NCI-H187 treated with DMSO at 0.1 percent for 48 hours (cell line): ENCODE data around the gene MORC3.
"Not testable (repeated sequence)": the region's sequence is repeated elsewhere in the genome, so short reads cannot be mapped to it uniquely, and the experiment has no call there.

Experiments
- DNase-seq: peaks from one replicate; lab custom pipeline; 2025; lab: John Stamatoyannopoulos, UW

MORC3 gene

DNA sequence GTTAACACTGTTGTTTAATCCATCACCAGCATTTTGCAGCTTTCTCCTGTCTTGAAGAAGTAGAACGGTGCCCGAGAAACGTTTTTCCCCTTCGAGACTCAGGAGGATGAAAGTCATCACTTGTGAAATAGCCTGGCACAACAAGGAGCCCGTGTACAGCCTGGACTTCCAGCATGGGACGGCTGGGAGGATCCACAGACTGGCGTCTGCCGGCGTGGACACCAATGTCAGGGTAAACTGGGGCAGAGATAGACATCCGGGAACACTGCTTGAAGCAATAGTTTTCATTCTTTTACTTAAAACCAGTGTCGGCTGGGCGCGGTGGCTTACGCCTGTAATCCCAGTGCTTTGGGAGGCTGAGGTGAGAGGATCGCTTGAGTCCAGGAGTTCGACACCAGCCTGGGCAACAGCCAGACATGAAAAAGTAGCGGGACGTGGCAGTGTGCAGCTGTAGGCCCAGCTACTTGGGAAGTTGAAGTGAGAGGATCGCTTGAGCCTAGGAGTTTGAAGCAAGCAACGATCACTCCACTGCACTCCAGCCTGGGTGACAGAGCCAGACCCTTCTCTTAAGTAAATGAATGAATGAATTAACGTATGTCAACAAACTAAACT, 66.1 kb downstream of the MORC3 start:
- DNase-seq: no peak

DNA sequence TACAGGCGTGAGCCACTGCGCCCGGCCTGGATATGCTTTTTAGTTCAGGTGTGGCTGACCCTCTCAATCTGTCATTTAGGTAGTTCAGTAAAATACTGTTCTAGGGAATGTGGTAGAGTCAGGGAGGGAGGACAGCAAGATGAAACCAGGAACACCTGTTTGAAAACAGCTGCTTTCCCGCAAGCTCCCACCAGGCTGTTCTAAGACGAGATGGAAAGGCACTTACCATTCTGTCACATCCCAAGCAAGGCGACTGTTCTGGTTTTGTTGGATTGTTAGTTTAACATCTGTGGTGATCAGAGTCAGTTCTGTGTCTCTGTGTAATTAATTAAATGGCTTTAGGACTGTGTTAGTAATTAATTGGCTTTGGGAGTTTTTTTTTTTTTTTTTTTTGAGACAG, 68.1 kb downstream of the MORC3 start:
- no peak for DNase-seq

DNA sequence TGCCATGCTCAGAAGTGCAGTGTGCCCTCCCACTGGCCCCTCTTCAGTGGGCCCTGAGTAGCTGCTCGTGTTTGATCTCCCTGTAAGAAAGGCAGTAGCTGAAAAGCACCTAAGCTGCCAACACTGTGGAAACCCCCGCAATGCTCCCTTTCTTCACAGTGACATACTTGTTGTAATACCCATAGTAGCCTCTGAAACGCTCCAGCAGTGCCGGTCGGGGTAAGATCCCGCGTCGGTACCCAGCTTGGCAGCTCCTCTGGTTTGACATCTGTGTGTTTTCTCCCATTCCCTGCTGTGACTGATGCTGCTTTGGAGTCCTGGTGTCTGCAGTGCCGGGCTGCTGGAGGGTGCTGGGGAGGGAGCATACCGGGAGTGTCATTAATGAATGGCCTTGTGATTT, 68.8 kb downstream of the MORC3 start:
- DNase-seq: no peak

DNA sequence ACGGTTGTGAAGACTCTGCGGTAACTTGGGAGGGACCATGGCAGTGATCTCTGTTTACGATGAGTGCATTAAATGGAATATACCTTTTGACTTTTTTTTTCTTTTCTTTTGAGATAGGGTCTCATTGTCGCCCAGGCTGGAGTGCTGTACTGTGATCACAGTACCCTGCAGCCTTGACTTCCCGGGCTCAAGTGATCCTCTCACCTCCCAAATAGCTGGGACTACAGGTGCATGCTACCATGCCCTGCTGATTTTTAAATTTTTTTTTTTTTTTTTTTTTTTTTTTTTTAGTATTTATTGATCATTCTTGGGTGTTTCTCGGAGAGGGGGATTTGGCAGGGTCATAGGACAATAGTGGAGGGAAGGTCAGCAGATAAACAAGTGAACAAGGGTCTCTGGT, 71.7 kb downstream of the MORC3 start:
- not testable (repeated sequence) for DNase-seq

GRCh38 chr21:36395353-36396111, 75.5 kb downstream of the MORC3 start:
- no peak for DNase-seq

DNA sequence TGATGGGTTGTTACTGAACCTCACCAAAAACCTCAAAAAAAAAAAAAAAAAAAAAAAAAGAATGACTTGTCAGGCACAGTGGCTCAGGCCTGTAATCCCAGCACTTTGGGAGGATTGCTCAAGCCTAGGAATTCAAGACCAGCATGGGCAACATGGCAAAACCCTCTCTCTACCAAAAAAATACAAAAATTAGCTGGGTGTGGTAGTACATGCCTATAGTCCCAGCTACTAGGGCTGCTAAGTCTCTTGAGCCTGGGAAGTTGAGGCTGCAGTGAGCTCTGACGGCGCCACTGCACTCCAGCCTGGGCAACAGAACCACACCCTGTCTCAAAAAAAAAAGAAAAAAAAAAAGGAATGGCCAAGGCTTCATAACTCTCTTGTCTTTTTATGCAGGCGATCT, 76.3 kb downstream of the MORC3 start:
- DNase-seq: no peak

DNA sequence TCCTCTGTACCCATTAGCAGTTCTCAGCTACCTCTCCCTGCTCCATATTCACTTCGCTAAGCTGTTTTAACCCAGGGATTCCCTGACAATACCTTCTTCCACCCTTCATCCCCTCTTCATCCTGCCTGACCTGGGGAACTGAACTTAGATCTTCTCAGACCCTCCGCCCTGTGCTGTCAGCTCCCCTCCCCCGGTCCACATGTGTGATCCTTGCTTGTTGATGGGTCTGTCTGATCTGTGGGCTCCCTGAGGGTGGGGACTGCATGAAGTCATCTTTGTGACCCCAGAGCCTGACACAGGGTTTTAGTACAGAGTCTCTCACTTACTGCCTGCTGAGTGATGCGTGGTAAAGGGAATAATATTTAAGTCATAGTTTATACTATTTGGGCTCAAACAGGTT, 77.0 kb downstream of the MORC3 start:
- no peak for DNase-seq

GRCh38 chr21:36397606-36398005, 77.6 kb downstream of the MORC3 start:
- no peak for DNase-seq

GRCh38 chr21:36399736-36400135, 79.7 kb downstream of the MORC3 start:
- DNase-seq: not testable (repeated sequence)

- DNase-seq: no peak
Observed at GRCh38 chr21:36400719-36401118, 80.7 kb downstream of the MORC3 start.

DNA sequence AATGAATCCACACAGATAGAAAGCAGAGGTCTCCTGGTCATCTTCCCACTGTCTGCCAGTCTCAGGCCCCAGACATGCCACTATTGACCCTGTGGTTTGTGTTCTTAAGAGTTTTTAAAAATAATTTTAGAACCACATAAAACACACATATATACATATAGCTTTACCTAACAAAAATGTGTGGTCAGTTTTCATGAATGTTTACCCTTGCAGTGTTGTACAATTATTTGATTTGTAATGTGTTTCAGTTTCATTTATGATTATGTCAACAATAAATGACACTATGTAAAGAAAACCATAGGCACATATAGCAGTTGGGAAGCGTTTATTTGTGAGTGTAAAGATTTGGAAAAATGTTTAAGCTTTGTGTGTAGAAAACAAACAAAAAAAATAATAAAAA, 82.3 kb downstream of the MORC3 start:
- DNase-seq: no peak

GRCh38 chr21:36403713-36404112, 83.7 kb downstream of the MORC3 start:
- DNase-seq: no peak

DNA sequence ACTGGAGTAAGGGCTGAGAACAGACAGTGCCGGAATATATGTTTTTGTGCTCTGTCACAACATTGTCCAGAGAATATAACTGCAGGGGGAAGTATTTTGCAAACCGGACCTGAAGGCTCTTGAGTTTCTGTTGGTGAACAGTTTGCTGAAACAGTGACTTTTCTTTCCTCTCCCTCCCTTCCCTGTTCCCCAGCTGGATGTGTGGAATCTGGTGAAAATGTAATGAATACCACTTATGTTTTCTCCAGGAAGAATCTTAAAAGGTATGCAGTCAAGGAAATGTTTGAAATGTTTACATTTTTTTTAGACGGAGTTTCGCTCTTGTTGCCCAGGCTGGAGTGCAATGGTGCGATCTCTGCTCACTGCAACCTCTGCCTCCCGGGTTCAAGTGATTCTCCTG, 88.6 kb downstream of the MORC3 start:
- DNase-seq: no peak

DNA sequence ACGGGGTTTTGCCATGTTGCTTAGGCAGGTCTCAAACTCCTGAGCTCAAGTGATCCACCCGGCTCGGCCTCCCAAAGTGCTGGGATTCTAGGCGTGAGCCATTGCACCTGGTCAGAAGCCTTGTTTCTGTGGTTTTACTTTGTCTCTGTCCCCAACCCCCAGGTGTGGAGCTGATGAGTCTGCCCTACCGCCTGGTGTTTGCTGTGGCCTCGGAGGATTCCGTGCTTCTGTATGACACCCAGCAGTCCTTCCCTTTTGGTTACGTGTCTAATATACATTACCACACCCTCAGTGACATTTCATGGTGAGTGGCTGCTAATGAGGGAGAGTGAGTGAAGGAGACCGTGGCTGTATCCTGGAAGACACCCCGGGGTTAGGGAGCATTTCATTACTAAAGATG, 91.3 kb downstream of the MORC3 start:
- DNase-seq: no peak

DNA sequence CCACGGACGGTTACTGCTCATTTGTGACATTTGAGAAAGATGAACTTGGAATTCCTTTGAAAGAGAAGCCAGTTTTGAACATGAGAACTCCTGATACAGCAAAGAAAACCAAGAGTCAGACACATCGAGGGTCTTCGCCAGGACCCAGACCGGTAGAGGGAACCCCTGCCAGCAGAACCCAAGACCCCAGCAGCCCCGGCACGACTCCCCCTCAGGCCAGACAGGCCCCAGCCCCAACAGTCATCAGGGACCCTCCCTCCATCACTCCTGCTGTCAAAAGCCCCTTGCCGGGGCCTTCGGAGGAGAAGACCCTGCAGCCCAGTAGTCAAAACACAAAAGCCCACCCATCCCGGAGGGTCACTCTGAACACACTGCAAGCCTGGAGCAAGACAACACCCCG, 92.9 kb downstream of the MORC3 start:
- no peak for DNase-seq

DNA sequence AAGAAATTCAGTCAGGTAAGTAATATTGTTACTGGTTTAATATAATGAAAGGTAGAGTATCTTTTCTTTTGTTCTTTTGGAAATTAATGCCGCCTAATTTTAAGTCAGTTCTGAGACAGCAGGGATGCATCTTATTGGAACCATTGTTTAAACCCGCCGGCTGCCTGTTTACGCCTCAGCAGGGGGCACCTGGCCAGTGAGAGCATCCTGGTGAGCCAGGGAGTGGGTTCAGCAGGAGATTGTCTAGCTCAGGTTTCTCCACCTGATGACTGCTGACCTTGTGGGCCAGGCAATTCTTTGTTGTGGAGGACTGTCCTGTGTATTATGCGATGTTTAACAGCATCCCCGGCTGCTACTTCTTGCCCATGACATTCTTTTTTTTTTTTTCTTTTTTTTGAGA, 95.4 kb downstream of the MORC3 start:
- no peak for DNase-seq

- no peak for DNase-seq
Observed at GRCh38 chr21:36419241-36419640, 99.2 kb downstream of the MORC3 start.

- DNase-seq: no peak
Observed at GRCh38 chr21:36419996-36420395, 100.0 kb downstream of the MORC3 start.

DNA sequence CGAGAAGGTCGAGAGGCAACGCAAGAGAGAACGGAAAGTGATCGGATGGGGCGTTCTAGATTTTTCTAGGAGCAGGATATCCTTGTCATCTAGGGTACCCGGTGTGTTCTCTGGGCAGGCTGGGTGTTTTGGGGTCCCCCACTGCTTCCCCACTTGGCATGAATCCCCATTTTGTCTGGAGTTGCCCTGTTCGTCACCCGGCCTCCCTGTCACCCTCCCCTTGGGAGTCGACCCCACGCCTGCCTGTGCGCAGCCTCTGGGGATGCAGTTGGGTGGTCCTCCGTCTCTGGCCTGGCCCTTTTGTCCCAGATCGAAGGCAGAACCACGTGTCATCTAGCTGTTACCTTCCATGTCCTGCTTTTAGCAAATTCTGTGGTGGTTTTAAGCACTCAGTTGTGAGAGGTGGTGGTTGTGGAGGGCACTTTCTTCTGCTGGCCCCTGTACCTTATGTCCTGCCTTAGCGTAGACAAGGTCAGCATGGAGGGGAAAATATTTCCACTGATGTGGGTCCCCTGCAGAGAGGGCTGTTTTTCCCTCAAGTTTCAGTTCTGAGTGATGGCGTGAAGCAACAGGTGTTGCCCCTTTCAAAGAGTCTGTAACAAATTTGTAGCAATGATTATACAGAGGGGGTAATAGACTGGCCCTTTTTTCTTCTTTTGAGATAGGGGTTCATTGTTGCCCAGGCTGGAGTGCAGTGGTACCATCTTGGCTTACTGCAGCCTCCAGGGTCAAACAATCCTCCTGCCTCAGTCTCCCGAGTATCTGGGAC, 100.8 kb downstream of the MORC3 start:
- no peak for DNase-seq

DNA sequence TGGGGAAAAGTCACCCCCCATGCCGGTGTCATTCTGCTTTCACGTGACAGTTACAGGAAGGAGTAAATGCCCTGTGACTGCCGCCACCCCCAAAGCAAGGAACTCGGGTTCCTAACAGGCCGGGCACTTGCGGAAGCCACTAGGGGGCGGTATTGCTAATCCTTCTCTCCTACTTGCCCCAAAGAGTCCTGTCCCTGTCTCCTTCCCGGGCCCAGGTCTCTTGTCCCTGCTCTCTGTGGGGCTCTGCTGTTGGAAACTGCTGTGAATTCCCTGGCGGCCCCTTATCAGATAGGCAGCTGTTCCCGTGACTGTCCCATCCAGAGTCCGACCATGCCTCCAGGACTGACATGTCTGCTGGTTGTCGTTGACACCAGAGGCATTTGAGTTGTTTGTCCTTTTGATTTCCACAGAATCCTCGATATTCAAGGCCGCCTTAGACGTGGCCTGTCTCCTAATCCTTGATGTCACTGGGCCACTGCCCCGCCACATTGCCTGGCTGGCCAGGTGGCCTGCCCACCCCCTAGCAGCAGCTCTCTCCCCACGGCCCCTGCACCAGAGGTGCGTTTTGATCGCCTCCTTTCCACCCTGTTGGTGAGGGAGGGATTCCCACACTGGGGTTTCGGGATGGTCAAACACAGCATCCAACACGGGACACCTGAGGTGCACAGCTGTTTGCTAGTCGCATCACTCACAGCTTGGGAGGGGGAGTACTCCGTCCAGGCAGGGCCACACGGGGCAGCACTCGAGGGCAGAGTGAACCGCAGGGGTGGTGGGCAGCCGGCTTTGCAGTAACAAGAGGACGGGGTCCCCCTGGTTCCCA, 102.5 kb downstream of the MORC3 start:
- no peak for DNase-seq

DNA sequence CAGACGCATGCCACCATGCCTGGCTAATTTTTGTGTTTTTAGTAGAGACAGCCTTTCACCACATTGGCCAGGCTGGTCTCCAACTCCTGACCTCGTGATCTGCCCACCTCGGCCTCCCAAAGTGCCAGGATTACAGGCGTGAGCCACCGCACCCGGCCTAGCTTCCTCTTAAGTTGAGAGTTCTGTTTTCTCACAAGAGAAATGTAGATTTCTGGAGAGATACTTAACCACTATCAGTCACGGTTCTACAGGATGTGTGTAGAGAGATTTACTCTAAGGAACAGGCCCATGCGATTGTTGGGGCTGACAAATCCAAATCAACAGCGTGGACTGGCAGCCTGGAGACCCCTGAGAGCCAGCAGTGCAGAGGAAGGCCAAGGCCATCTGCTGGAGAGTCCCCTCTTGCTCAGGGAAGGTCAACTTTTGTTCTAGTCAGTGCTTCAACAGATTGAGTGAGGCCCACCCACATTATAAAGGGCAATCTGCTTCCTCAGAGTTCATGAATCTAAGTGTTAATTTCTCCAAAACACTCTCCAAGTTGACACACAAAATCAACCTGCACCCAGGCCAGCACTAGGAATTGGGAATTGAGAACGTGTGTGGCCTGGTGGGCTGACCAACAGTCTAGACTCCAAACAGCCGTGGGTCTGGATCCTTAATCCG, 103.9 kb downstream of the MORC3 start:
- DNase-seq: no peak

GRCh38 chr21:36424592-36424991, 104.6 kb downstream of the MORC3 start:
- no peak for DNase-seq
